SK-N-SH (cell line): ENCODE results near the gene EXOC4. TPM values are rescaled to one million over a fixed set of nuclear protein-coding genes. Genes with fewer than 3 reads are reported as not detected.
A peak's percentile ranks its signal among the peaks of the same experiment; 100 is the strongest.

Experiments
- CTCF ChIA-PET: fragments of 300-600, 350-600 bp; formaldehyde crosslinking; extraction: SDS; loops from one replicate; lab custom pipeline; 2021; lab: Yijun Ruan, JAX
- POLR2A ChIA-PET: fragments of 350-600 bp; sonication (Branson Sonifier 250); formaldehyde crosslinking; extraction: SDS; loops from one replicate; lab custom pipeline; 2020; ENCODE audit warnings: antibody characterized with exemption, inconsistent platforms; lab: Yijun Ruan, JAX
- DNase-seq: peaks from one replicate; pipeline ENCODE4 v3.0.0; 2012
- H2AFZ ChIP-seq: fragments of 200-600 bp; sonication (generic); 2 replicates; pipeline ENCODE4 v1.8.1; 2016; ENCODE audit warnings: antibody characterized with exemption, mild to moderate bottlenecking, low read depth
- H3F3A ChIP-seq: fragments of 200-600 bp; sonication (generic); replicated peaks from 2 replicates; pipeline ENCODE3; 2016; ENCODE audit warnings: antibody characterized with exemption, mild to moderate bottlenecking; ENCODE audit not compliant: insufficient read depth
- H3K27ac ChIP-seq, 2 experiments: fragments of 200-500 bp in 1 of 2; fragments of 200-600 bp in 1 of 2; sonication (Bioruptor generic) in 1 of 2; sonication (generic), shearing (Covaris generic) in 1 of 2; 2 replicates each; pipeline versions ENCODE4 v1.5.1 to v1.6.1; 2014 to 2016; ENCODE audit warnings: low read depth in 2 of 2, inconsistent platforms in 1 of 2, low read length in 1 of 2, mild to moderate bottlenecking in 1 of 2, mixed read lengths in 1 of 2
- H3K27me3 ChIP-seq: fragments of 200-600 bp; sonication (generic), shearing (Covaris generic); 2 replicates; pipeline ENCODE4 v1.6.1; 2016; ENCODE audit warnings: mixed run types; ENCODE audit not compliant: insufficient read depth
- H3K36me3 ChIP-seq, 2 experiments: fragments of 200-500 bp in 1 of 2; fragments of 200-600 bp in 1 of 2; sonication (Bioruptor generic) in 1 of 2; sonication (generic) in 1 of 2; replicated peaks in 1 of 2; 2 replicates each; pipeline versions ENCODE3 to v1.5.1; 2014 to 2016; ENCODE audit warnings: low read length in 1 of 2, mild to moderate bottlenecking in 1 of 2; ENCODE audit not compliant: insufficient read depth in 2 of 2, control insufficient read depth in 1 of 2
- H3K4me1 ChIP-seq, 2 experiments: fragments of 200-500 bp in 1 of 2; fragments of 200-600 bp in 1 of 2; sonication (Bioruptor generic) in 1 of 2; sonication (generic), shearing (Covaris generic) in 1 of 2; 2 replicates each; pipeline versions ENCODE4 v1.5.1 to v1.6.1; 2014 to 2016; ENCODE audit warnings: low read depth in 1 of 2, low read length in 1 of 2, mixed run types in 1 of 2; ENCODE audit not compliant: insufficient read depth in 2 of 2, control insufficient read depth in 1 of 2
- H3K4me2 ChIP-seq: fragments of 200-600 bp; sonication (generic), shearing (Covaris generic); 2 replicates; pipeline ENCODE4 v1.6.1; 2017; ENCODE audit warnings: mixed run types
- H3K4me3 ChIP-seq, 2 experiments: fragments of 200-500 bp in 1 of 2; fragments of 200-600 bp in 1 of 2; sonication (Bioruptor generic) in 1 of 2; sonication (generic), shearing (Covaris generic) in 1 of 2; 2 replicates each; pipeline versions ENCODE4 v1.5.1 to v1.8.1; 2014 to 2016; ENCODE audit warnings: low read depth in 2 of 2, inconsistent platforms in 1 of 2, low read length in 1 of 2, mild to moderate bottlenecking in 1 of 2, mixed read lengths in 1 of 2, moderate library complexity in 1 of 2
- H3K79me2 ChIP-seq: fragments of 200-600 bp; sonication (generic); 2 replicates; pipeline ENCODE4 v1.8.1; 2017; ENCODE audit warnings: mild to moderate bottlenecking; ENCODE audit not compliant: insufficient read depth
- H3K9ac ChIP-seq: fragments of 200-600 bp; sonication (generic); 2 replicates; pipeline ENCODE4 v1.6.1; 2017; ENCODE audit warnings: mixed run types
- H3K9me2 ChIP-seq: fragments of 200-600 bp; sonication (generic); 2 replicates; pipeline ENCODE4 v1.6.1; 2017; ENCODE audit warnings: mixed run types
- H3K9me3 ChIP-seq: fragments of 200-600 bp; sonication (generic); 2 replicates; pipeline ENCODE4 v1.6.1; 2017; ENCODE audit warnings: mixed run types, mild to moderate bottlenecking, moderate library complexity
- H4K20me1 ChIP-seq: fragments of 200-600 bp; sonication (generic); 2 replicates; pipeline ENCODE4 v1.6.1; 2017; ENCODE audit warnings: mild to moderate bottlenecking, mixed run types; ENCODE audit not compliant: insufficient read depth
- EP300 ChIP-seq, 2 experiments: IDR thresholded peaks; 2 replicates each; pipeline versions ENCODE4 v1.4.0 to v1.6.1; 2012; ENCODE audit warnings: borderline replicate concordance in 1 of 2, low read depth in 1 of 2, low read length in 1 of 2
- FOSL2 ChIP-seq: IDR thresholded peaks from 2 replicates; pipeline ENCODE4 v1.4.0; 2012; ENCODE audit warnings: low read depth, mild to moderate bottlenecking, moderate library complexity, borderline replicate concordance
- FOXJ3 ChIP-seq: sonication (generic); formaldehyde crosslinking; IDR thresholded peaks from 2 replicates; pipeline ENCODE4 v1.5.1; 2020; ENCODE audit warnings: mild to moderate bottlenecking, missing genetic modification reagents
- GATA2 ChIP-seq: sonication (generic); formaldehyde crosslinking; IDR thresholded peaks from 2 replicates; pipeline ENCODE4 v1.5.0; 2020; ENCODE audit warnings: mild to moderate bottlenecking, missing genetic modification reagents
- JUND ChIP-seq: IDR thresholded peaks from 2 replicates; pipeline ENCODE4 v1.4.0; 2012
- MEF2A ChIP-seq: IDR thresholded peaks from 2 replicates; pipeline ENCODE4 v1.4.0; 2012; ENCODE audit warnings: low read depth, borderline replicate concordance
- NFIC ChIP-seq: IDR thresholded peaks from 2 replicates; pipeline ENCODE4 v1.4.0; 2012; ENCODE audit warnings: borderline replicate concordance
- RCOR1 ChIP-seq: fragments of 150-350 bp; IDR thresholded peaks from 2 replicates; pipeline ENCODE4 v1.6.1; 2017; ENCODE audit warnings: antibody characterized with exemption, low read length
- RFX5 ChIP-seq: IDR thresholded peaks from 2 replicates; pipeline ENCODE4 v1.6.1; 2012; ENCODE audit warnings: mild to moderate bottlenecking, improper control_type of control experiment, low read length
- TAF1 ChIP-seq: IDR thresholded peaks from 2 replicates; pipeline ENCODE4 v1.6.1; 2012; ENCODE audit warnings: low read depth, mild to moderate bottlenecking, low read length, moderate library complexity, borderline replicate concordance
- TCF12 ChIP-seq: IDR thresholded peaks from 2 replicates; pipeline ENCODE4 v1.4.0; 2012
- WGBS: methylation state at CpG from one replicate; pipeline ENCODE4 v1.1.6; 2017; ENCODE audit warnings: low lambda C conversion rate; 5-methylcytosine and 5-hydroxymethylcytosine counted together
- polyA plus RNA-seq, 3 experiments: library from polyadenylated mRNA; depleted of rRNA; stranded (reverse); fragments of >200 nt; gene quantifications; 2 replicates each; pipeline ENCODE4 v1.2.3, GENCODE V29; 2012
- TF ChIP-seq, protein P1 (sequence below): IDR thresholded peaks from 2 replicates; pipeline ENCODE4 v1.4.0; 2012; ENCODE audit warnings: low read depth, borderline replicate concordance
- TF ChIP-seq, protein P2 (sequence below): IDR thresholded peaks from 2 replicates; pipeline ENCODE4; 2012
- TF ChIP-seq, protein P3 (sequence below): fragments of 150-350 bp; IDR thresholded peaks from 2 replicates; pipeline ENCODE4 v1.6.1; 2017; ENCODE audit warnings: antibody characterized with exemption, low read length, low read depth, borderline replicate concordance

The EXOC4 gene
- polyA plus RNA-seq, 1 of the 3 experiments (the other 2 are of a cell fraction), result 37.3 TPM

DNA sequence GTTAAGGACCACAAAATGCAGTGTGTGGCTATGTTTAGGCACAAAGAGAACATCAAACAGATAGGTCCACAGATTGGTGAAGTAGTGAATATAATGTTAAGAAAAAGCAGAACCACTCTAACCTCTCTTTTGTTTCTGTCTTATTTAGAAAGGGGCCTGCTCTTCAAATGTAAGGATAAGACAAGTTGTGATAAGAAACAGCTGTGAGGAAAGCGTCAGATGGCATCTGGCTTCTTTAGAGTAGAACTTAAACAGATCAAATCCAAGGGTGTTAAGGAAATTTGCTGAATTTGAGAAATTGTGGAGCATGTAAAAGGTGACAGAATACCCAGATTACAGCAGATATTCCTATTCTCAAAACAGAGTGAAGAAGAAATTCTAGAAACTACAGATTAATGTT lies 723.3 kb downstream of the EXOC4 start:
- no peak overlapping the region for H3K4me2 ChIP-seq
- H4K20me1 ChIP-seq, result no peaks in the 10 kb centered on the region
- H3K4me1 ChIP-seq, result peaks cover 7 to 59% of the 10 kb centered on the region in 2 experiments; a peak in 3 of 4 replicates
- CTCF ChIA-PET, result interaction anchor here (2.2 kb wide), 1 partner anchor 179 kb away, joined by 7 read pairs; no protein-coding TSS in a partner anchor
- H2AFZ ChIP-seq, result no peak overlapping the region
- TF ChIP-seq RFX5 (peak; percentile 27; the same call in 1 of the 2 replicates), TCF12 (peak; percentile 57; the same call in 1 of the 2 replicates), GATA2 (CRISPR knock-in tag) (peak; percentile 37; the same call in 1 of the 2 replicates), JUND (no peak), NFIC (no peak), EP300 (IDR thresholded peaks at IDR 0.05; ENCODE audit: borderline replicate concordance in 1 of 2, low read depth in 1 of 2, low read length in 1 of 2) (peak in 1 of 2 experiments; percentile 64; a peak in 1 of 4 replicates), MEF2A (no peak), TAF1 (no peak), RCOR1 (no peak; the same call in 1 of the 2 replicates), FOSL2 (no peak), FOXJ3 (CRISPR knock-in tag) (no peak; the same call in 1 of the 2 replicates)
- TF ChIP-seq, protein P1, sequence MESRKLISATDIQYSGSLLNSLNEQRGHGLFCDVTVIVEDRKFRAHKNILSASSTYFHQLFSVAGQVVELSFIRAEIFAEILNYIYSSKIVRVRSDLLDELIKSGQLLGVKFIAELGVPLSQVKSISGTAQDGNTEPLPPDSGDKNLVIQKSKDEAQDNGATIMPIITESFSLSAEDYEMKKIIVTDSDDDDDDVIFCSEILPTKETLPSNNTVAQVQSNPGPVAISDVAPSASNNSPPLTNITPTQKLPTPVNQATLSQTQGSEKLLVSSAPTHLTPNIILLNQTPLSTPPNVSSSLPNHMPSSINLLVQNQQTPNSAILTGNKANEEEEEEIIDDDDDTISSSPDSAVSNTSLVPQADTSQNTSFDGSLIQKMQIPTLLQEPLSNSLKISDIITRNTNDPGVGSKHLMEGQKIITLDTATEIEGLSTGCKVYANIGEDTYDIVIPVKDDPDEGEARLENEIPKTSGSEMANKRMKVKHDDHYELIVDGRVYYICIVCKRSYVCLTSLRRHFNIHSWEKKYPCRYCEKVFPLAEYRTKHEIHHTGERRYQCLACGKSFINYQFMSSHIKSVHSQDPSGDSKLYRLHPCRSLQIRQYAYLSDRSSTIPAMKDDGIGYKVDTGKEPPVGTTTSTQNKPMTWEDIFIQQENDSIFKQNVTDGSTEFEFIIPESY, result no peak
- TF ChIP-seq, protein P2, sequence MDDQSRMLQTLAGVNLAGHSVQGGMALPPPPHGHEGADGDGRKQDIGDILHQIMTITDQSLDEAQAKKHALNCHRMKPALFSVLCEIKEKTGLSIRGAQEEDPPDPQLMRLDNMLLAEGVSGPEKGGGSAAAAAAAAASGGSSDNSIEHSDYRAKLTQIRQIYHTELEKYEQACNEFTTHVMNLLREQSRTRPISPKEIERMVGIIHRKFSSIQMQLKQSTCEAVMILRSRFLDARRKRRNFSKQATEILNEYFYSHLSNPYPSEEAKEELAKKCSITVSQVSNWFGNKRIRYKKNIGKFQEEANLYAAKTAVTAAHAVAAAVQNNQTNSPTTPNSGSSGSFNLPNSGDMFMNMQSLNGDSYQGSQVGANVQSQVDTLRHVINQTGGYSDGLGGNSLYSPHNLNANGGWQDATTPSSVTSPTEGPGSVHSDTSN, result 0 out of 2 replicates have a peak, but pooled peaks have one; percentile 16
- TF ChIP-seq, protein P3, sequence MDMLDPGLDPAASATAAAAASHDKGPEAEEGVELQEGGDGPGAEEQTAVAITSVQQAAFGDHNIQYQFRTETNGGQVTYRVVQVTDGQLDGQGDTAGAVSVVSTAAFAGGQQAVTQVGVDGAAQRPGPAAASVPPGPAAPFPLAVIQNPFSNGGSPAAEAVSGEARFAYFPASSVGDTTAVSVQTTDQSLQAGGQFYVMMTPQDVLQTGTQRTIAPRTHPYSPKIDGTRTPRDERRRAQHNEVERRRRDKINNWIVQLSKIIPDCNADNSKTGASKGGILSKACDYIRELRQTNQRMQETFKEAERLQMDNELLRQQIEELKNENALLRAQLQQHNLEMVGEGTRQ, result no peak
- TF ChIP-seq, all 33 proteins: peak for 5
- POLR2A ChIA-PET, result no interaction called here
- H3F3A ChIP-seq, result peaks cover 6% of the 10 kb centered on the region
- no peak overlapping the region for H3K9ac ChIP-seq
- peaks cover 3 to 4% of the 10 kb centered on the region in 2 experiments for H3K36me3 ChIP-seq
- no peaks in the 10 kb centered on the region for H3K79me2 ChIP-seq
- 79% methylated on average over 1 of the region's 1 CpG for WGBS
- H3K27me3 ChIP-seq, result no peaks in the 10 kb centered on the region
- no peaks in the 10 kb centered on the region for H3K9me3 ChIP-seq
- peak overlapping the region in 1 of 2 experiments; percentile 93; a peak in 2 of 4 replicates for H3K27ac ChIP-seq
- no peaks in the 10 kb centered on the region for H3K9me2 ChIP-seq
- no peak for DNase-seq
- H3K4me3 ChIP-seq, result no peak overlapping the region
